IMR-90 (cell line): Measurements from ENCODE around the gene MBTPS1. TPM values are rescaled to one million over a fixed set of nuclear protein-coding genes. Genes with fewer than 3 reads are reported as not detected.

Experiments
- ATAC-seq: fragments of 200-7000 bp; cut with Tn5 transposase; 2 replicates; pipeline ENCODE4 v1.9.1; 2020; ENCODE audit warnings: low read depth, mild to moderate bottlenecking, moderate library complexity
- BruUV-seq: library from RNA; stranded (reverse); fragments of 400-500 nt; replicated peaks from 2 replicates; lab custom pipeline; 2021; lab: Mats Ljungman, UMichigan
- CTCF ChIA-PET: fragments of 300-600 bp; formaldehyde crosslinking; extraction: SDS; loops from one replicate; lab custom pipeline; 2021; ENCODE audit warnings: antibody characterized with exemption; lab: Yijun Ruan, JAX
- POLR2A ChIA-PET: fragments of 300-600 bp; sonication (Branson Sonifier 250); formaldehyde crosslinking; loops from one replicate; lab custom pipeline; 2022; ENCODE audit warnings: antibody characterized with exemption; ENCODE audit not compliant: unreplicated experiment; lab: Charles Lee
- DNase-seq: peaks from one replicate; pipeline ENCODE4 v3.0.0; 2013
- H2AFZ ChIP-seq: replicated peaks from 2 replicates; pipeline ENCODE3; 2013; ENCODE audit warnings: low read length, mild to moderate bottlenecking; ENCODE audit not compliant: poor library complexity
- H2AK5ac ChIP-seq: 2 replicates; pipeline ENCODE4 v1.6.1; 2013; ENCODE audit warnings: low read depth, low read length, inconsistent platforms
- H2AK9ac ChIP-seq: replicated peaks from 2 replicates; pipeline ENCODE3; 2013; ENCODE audit warnings: mild to moderate bottlenecking, low read depth, low read length, moderate library complexity; ENCODE audit not compliant: poor library complexity
- H2BK120ac ChIP-seq: 2 replicates; pipeline ENCODE4 v1.6.1; 2013; ENCODE audit warnings: low read depth, low read length, inconsistent platforms
- H2BK15ac ChIP-seq: 3 replicates; pipeline ENCODE4 v1.6.1; 2013; ENCODE audit warnings: low read depth, low read length, inconsistent platforms
- H2BK20ac ChIP-seq: 2 replicates; pipeline ENCODE4 v1.6.1; 2013; ENCODE audit warnings: low read depth, mild to moderate bottlenecking, inconsistent platforms, low read length, moderate library complexity
- H2BK5ac ChIP-seq: 2 replicates; pipeline ENCODE4 v1.6.1; 2013; ENCODE audit warnings: mild to moderate bottlenecking, low read depth, low read length, inconsistent platforms; ENCODE audit not compliant: poor library complexity, severe bottlenecking
- H3K14ac ChIP-seq: replicated peaks from 2 replicates; pipeline ENCODE4 v1.6.1; 2013; ENCODE audit warnings: low read depth, low read length, inconsistent platforms
- H3K18ac ChIP-seq: 2 replicates; pipeline ENCODE4 v1.6.1; 2013; ENCODE audit warnings: low read depth, low read length, control low read depth
- H3K23ac ChIP-seq: 2 replicates; pipeline ENCODE4 v1.6.1; 2013; ENCODE audit warnings: low read depth, low read length, inconsistent platforms
- H3K27ac ChIP-seq: 2 replicates; pipeline ENCODE4 v1.5.1; 2013; ENCODE audit warnings: mild to moderate bottlenecking, control low read depth, low read length; ENCODE audit not compliant: insufficient read depth
- H3K27me3 ChIP-seq: 2 replicates; pipeline ENCODE4 v1.6.1; 2013; ENCODE audit warnings: low read length; ENCODE audit not compliant: control insufficient read depth, insufficient read depth
- H3K36me3 ChIP-seq: 2 replicates; pipeline ENCODE4 v1.6.1; 2013; ENCODE audit warnings: low read length, mixed read lengths; ENCODE audit not compliant: control insufficient read depth, insufficient read depth
- H3K4ac ChIP-seq: 2 replicates; pipeline ENCODE4 v1.6.1; 2013; ENCODE audit warnings: low read depth, low read length, inconsistent platforms
- H3K4me1 ChIP-seq: 2 replicates; pipeline ENCODE4 v1.6.1; 2013; ENCODE audit warnings: low read length, mixed read lengths; ENCODE audit not compliant: control insufficient read depth, insufficient read depth
- H3K4me2 ChIP-seq: 2 replicates; pipeline ENCODE4 v1.6.1; 2013; ENCODE audit warnings: low read depth, mild to moderate bottlenecking, control low read depth, low read length, moderate library complexity
- H3K4me3 ChIP-seq: 2 replicates; pipeline ENCODE4 v1.5.1; 2013; ENCODE audit warnings: low read depth, mild to moderate bottlenecking, control low read depth, low read length, moderate library complexity; ENCODE audit not compliant: insufficient read depth
- H3K56ac ChIP-seq: 2 replicates; pipeline ENCODE4 v1.6.1; 2013; ENCODE audit warnings: low read length, inconsistent platforms; ENCODE audit not compliant: insufficient read depth; ENCODE audit errors: extremely low read depth
- H3K79me1 ChIP-seq, 2 experiments: 2 replicates each; pipeline ENCODE4 v1.6.1; 2013; ENCODE audit warnings: low read length in 2 of 2, inconsistent platforms in 1 of 2, low read depth in 1 of 2
- H3K9ac ChIP-seq: 2 replicates; pipeline ENCODE4 v1.6.1; 2013; ENCODE audit warnings: low read depth, low read length, control low read depth
- H3K9me1 ChIP-seq: 2 replicates; pipeline ENCODE4 v1.6.1; 2013; ENCODE audit warnings: low read length, inconsistent platforms; ENCODE audit not compliant: insufficient read depth
- H3K9me3 ChIP-seq: 2 replicates; pipeline ENCODE4 v1.6.1; 2013; ENCODE audit warnings: low read length; ENCODE audit not compliant: control insufficient read depth, insufficient read depth
- H4K20me1 ChIP-seq: 2 replicates; pipeline ENCODE4 v1.6.1; 2013; ENCODE audit warnings: low read length, inconsistent platforms; ENCODE audit not compliant: insufficient read depth
- H4K5ac ChIP-seq: 2 replicates; pipeline ENCODE4 v1.6.1; 2013; ENCODE audit warnings: mild to moderate bottlenecking, low read depth, low read length, control low read depth
- H4K8ac ChIP-seq, 2 experiments: 2 replicates each; pipeline ENCODE4 v1.6.1; 2013; ENCODE audit warnings: low read depth in 2 of 2, low read length in 2 of 2, control low read depth in 1 of 2, inconsistent platforms in 1 of 2
- H4K91ac ChIP-seq: 2 replicates; pipeline ENCODE4 v1.6.1; 2013; ENCODE audit warnings: low read depth, low read length, inconsistent platforms; ENCODE audit not compliant: insufficient read depth
- BHLHE40 ChIP-seq: fragments of 150-350 bp; IDR thresholded peaks from 2 replicates; pipeline ENCODE4 v1.6.1; 2016; ENCODE audit warnings: mild to moderate bottlenecking, low read depth, low read length
- CEBPB ChIP-seq: IDR thresholded peaks from 2 replicates; pipeline ENCODE4 v1.6.1; 2012; ENCODE audit warnings: low read depth, low read length, improper control_type of control experiment
- CHD1 ChIP-seq: IDR thresholded peaks from 2 replicates; pipeline ENCODE4 v1.6.1; 2012; ENCODE audit warnings: low read depth, low read length, improper control_type of control experiment
- FOS ChIP-seq: fragments of 150-350 bp; IDR thresholded peaks from 2 replicates; pipeline ENCODE4 v1.6.1; 2016; ENCODE audit warnings: low read depth, low read length
- MAFK ChIP-seq: IDR thresholded peaks from 2 replicates; pipeline ENCODE4 v1.6.1; 2012; ENCODE audit warnings: low read depth, low read length, improper control_type of control experiment
- MAZ ChIP-seq: IDR thresholded peaks from 2 replicates; pipeline ENCODE4 v1.6.1; 2012; ENCODE audit warnings: low read depth, mild to moderate bottlenecking, low read length, improper control_type of control experiment, moderate library complexity, borderline replicate concordance
- MXI1 ChIP-seq: IDR thresholded peaks from 2 replicates; pipeline ENCODE4 v1.6.1; 2012; ENCODE audit warnings: low read depth, mild to moderate bottlenecking, low read length, moderate library complexity, borderline replicate concordance
- NFE2L2 ChIP-seq: fragments of 150-350 bp; IDR thresholded peaks from 2 replicates; pipeline ENCODE4 v1.6.1; 2016; ENCODE audit warnings: low read depth, mild to moderate bottlenecking, low read length
- POLR2A ChIP-seq: IDR thresholded peaks from 2 replicates; pipeline ENCODE4 v1.6.1; 2012; ENCODE audit warnings: mild to moderate bottlenecking, low read depth, low read length
- RAD21 ChIP-seq: IDR thresholded peaks from 2 replicates; pipeline ENCODE4 v1.6.1; 2012; ENCODE audit warnings: low read length, improper control_type of control experiment
- RCOR1 ChIP-seq: IDR thresholded peaks from 2 replicates; pipeline ENCODE4 v1.6.1; 2012; ENCODE audit warnings: mild to moderate bottlenecking, low read length, improper control_type of control experiment; ENCODE audit not compliant: insufficient replicate concordance
- RFX5 ChIP-seq: IDR thresholded peaks from 2 replicates; pipeline ENCODE4 v1.8.0; 2012; ENCODE audit warnings: low read depth, mild to moderate bottlenecking, low read length, moderate library complexity
- SMC3 ChIP-seq: fragments of 150-350 bp; IDR thresholded peaks from 2 replicates; pipeline ENCODE4 v1.6.1; 2016; ENCODE audit warnings: low read depth, mild to moderate bottlenecking, antibody characterized with exemption, low read length, moderate library complexity
- WGBS, 2 experiments: methylation state at CpG; one replicate each; pipeline versions ENCODE4 v1.1.5 to v1.1.7; 2013; ENCODE audit warnings: missing lambda C conversion rate in 2 of 2; ENCODE audit not compliant: insufficient read length in 1 of 2; ENCODE audit errors: extremely low coverage in 2 of 2; 5-methylcytosine and 5-hydroxymethylcytosine counted together
- dilution Hi-C: fragments of 300-500 bp; cut with HindIII; formaldehyde crosslinking; loops from one replicate; pipeline ENCODE4 v1.14.3; 2018; ENCODE audit warnings: low sequenced_read_pairs; ENCODE audit not compliant: unreplicated experiment
- in situ Hi-C: fragments of 300-500 bp; cut with MboI; formaldehyde crosslinking; loops from 3 replicates; pipeline ENCODE4 v1.14.3; 2019; ENCODE audit warnings: low sequenced_read_pairs, inconsistent platforms, mixed read lengths
- intact Hi-C: fragments of 100-400 bp; cut with micrococcal nuclease; formaldehyde crosslinking; loops from 2 replicates; pipeline ENCODE4 v1.10.0; 2022
- polyA plus RNA-seq, 3 experiments: library from polyadenylated mRNA; depleted of rRNA; stranded (reverse); fragments of >200 nt; gene quantifications; 2 replicates each; pipeline ENCODE4 v1.2.3, GENCODE V29; 2012; ENCODE audit warnings: low replicate concordance in 1 of 3
- total RNA-seq: library from RNA; depleted of rRNA; stranded (reverse); fragments of >200 nt; gene quantifications from 2 replicates; pipeline ENCODE4 v1.2.3, GENCODE V29; 2012
- TF ChIP-seq, protein P1 (sequence below): fragments of 150-350 bp; IDR thresholded peaks from 2 replicates; pipeline ENCODE4 v1.6.1; 2016; ENCODE audit warnings: low read depth, mild to moderate bottlenecking, low read length, moderate library complexity, borderline replicate concordance
- TF ChIP-seq, protein P2 (sequence below): fragments of 150-350 bp; IDR thresholded peaks from 2 replicates; pipeline ENCODE4 v1.6.1; 2017; ENCODE audit warnings: mild to moderate bottlenecking, antibody characterized with exemption, low read length, low read depth
- TF ChIP-seq, protein P3 (sequence below): conservative IDR thresholded peaks from 2 replicates; pipeline ENCODE4 v1.5.1; 2012; ENCODE audit warnings: mild to moderate bottlenecking, low read depth, low read length, improper control_type of control experiment

The MBTPS1 gene
- total and polyA plus RNA-seq, 2 of the 4 experiments (the other 2 are of a cell fraction) = 59.0 to 70.4 TPM

DNA sequence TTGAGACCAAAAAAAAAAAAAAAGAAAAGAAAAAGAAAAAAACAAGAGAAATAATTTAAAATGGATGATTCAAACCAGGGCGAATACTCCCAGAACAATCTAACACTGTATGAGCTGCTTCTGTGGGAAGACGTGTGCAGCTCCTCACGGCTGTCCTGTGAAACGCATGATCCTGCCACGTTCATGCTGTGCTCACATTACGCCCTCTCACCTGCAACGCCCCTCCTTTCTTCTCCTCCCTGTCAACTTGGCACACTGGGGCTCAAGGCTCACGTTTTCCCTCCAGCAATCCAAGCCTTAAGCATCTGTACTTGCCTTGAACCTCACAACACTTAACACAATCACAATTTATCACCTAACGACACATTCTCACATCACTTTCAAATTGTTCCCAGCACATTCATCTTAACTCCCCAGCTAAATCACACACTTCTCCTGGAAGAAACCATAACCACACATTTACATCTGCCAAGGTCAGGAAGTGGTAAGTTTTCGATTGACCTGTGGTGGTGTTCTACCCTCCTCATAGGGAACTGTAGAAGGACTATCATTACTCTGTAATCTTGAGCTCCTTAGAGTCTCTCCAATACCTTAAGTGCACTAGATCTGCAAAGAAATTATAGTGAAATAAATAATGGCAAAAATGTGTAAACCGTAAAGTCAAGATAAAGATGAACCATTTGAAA is 29.1 kb downstream of the MBTPS1 start:
- dilution Hi-C loops (no loop called here), in situ Hi-C loops (loop anchor here (5.0 to 10.0 kb wide), 2 partner anchors 90 to 397 kb away; no protein-coding TSS in a partner anchor), intact Hi-C loops (no loop called here)
- Histone ChIP-seq H2AK9ac (no peak overlapping the region), H3K18ac (no peak overlapping the region), H2BK5ac (no peak overlapping the region), H2BK120ac (no peak overlapping the region), H3K56ac (no peak overlapping the region), H2BK15ac (no peak overlapping the region), H4K8ac (no peak overlapping the region), H4K5ac (no peak overlapping the region), H3K4ac (no peak overlapping the region), H3K4me1 (no peaks in the 10 kb centered on the region), H2BK20ac (no peak overlapping the region), H2AK5ac (no peak overlapping the region), H3K27me3 (no peaks in the 10 kb centered on the region), H3K23ac (no peak overlapping the region), H3K79me1 (no peaks in the 10 kb centered on the region; a peak in 2 of 4 replicates), H2AFZ (no peak overlapping the region), H3K9me1 (no peaks in the 10 kb centered on the region), H3K9ac (no peak overlapping the region), H3K27ac (no peak overlapping the region), H3K14ac (no peak overlapping the region), H3K36me3 (peaks cover 53% of the 10 kb centered on the region), H4K91ac (no peak overlapping the region), H3K4me3 (no peak overlapping the region), H3K4me2 (no peak overlapping the region), H4K20me1 (peaks cover 7% of the 10 kb centered on the region; the same call in 1 of the 2 replicates), H3K9me3 (no peaks in the 10 kb centered on the region)
- TF ChIP-seq SMC3 (no peak), RFX5 (no peak), CEBPB (no peak), MAFK (no peak), FOS (no peak), CHD1 (no peak), MAZ (no peak), NFE2L2 (no peak), RAD21 (no peak), MXI1 (no peak), BHLHE40 (no peak), POLR2A (no peak), RCOR1 (no peak)
- TF ChIP-seq, protein P1, sequence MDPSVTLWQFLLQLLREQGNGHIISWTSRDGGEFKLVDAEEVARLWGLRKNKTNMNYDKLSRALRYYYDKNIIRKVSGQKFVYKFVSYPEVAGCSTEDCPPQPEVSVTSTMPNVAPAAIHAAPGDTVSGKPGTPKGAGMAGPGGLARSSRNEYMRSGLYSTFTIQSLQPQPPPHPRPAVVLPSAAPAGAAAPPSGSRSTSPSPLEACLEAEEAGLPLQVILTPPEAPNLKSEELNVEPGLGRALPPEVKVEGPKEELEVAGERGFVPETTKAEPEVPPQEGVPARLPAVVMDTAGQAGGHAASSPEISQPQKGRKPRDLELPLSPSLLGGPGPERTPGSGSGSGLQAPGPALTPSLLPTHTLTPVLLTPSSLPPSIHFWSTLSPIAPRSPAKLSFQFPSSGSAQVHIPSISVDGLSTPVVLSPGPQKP = no peak
- TF ChIP-seq, protein P2, sequence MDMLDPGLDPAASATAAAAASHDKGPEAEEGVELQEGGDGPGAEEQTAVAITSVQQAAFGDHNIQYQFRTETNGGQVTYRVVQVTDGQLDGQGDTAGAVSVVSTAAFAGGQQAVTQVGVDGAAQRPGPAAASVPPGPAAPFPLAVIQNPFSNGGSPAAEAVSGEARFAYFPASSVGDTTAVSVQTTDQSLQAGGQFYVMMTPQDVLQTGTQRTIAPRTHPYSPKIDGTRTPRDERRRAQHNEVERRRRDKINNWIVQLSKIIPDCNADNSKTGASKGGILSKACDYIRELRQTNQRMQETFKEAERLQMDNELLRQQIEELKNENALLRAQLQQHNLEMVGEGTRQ = no peak
- TF ChIP-seq, protein P3, sequence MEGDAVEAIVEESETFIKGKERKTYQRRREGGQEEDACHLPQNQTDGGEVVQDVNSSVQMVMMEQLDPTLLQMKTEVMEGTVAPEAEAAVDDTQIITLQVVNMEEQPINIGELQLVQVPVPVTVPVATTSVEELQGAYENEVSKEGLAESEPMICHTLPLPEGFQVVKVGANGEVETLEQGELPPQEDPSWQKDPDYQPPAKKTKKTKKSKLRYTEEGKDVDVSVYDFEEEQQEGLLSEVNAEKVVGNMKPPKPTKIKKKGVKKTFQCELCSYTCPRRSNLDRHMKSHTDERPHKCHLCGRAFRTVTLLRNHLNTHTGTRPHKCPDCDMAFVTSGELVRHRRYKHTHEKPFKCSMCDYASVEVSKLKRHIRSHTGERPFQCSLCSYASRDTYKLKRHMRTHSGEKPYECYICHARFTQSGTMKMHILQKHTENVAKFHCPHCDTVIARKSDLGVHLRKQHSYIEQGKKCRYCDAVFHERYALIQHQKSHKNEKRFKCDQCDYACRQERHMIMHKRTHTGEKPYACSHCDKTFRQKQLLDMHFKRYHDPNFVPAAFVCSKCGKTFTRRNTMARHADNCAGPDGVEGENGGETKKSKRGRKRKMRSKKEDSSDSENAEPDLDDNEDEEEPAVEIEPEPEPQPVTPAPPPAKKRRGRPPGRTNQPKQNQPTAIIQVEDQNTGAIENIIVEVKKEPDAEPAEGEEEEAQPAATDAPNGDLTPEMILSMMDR = no peak
- ChIA-PET POLR2A (no interaction called here), CTCF (no interaction called here)
- BruUV-seq = no TSS peak
- ATAC-seq (no peak), DNase-seq (no peak)
- 82 to 100% methylated on average over 1 to 4 of the region's 11 CpGs for WGBS, 2 experiments
